ENCODE data around the gene UBAP2. TPM values are rescaled to one million over a fixed set of nuclear protein-coding genes. Genes with fewer than 3 reads are reported as not detected.
"Not testable (repeated sequence)": the region's sequence is repeated elsewhere in the genome, so short reads cannot be mapped to it uniquely, and the experiment has no call there.

Gene UBAP2
- total RNA-seq, 1 experiment from 2014 or later: 56.8 TPM

- Histone ChIP-seq H3K27ac (ENCODE audit: low read length) (no peak overlapping the region), H3K4me2 (ENCODE audit: low read depth, low read length, poor library complexity, severe bottlenecking) (no peak overlapping the region), H3K4me3 (ENCODE audit: low read length) (no peak overlapping the region), H2AFZ (ENCODE audit: low read length) (no peak overlapping the region), H3K9ac (ENCODE audit: low read length) (no peak overlapping the region), H3K79me2 (ENCODE audit: low read length) (peaks cover 92% of the 10 kb centered on the region), H3K4me1 (ENCODE audit: low read length) (no peaks in the 10 kb centered on the region), H3K9me3 (ENCODE audit: low read length) (no peaks in the 10 kb centered on the region), H3K9me2 (replicated peaks; ENCODE audit: insufficient read depth, low read length) (no peaks in the 10 kb centered on the region), H3K27me3 (ENCODE audit: low read length) (no peaks in the 10 kb centered on the region), H3K36me3 (ENCODE audit: insufficient read depth, low read length) (peaks cover 4% of the 10 kb centered on the region; the same call in 1 of the 2 replicates), H4K20me1 (ENCODE audit: insufficient read depth, low read depth, low read length) (peaks cover 4% of the 10 kb centered on the region; the same call in 1 of the 2 replicates)
- DNase-seq: no peak
Measured at GRCh38 chr9:34025062-34025461, 23.6 kb downstream of the UBAP2 start.

DNA sequence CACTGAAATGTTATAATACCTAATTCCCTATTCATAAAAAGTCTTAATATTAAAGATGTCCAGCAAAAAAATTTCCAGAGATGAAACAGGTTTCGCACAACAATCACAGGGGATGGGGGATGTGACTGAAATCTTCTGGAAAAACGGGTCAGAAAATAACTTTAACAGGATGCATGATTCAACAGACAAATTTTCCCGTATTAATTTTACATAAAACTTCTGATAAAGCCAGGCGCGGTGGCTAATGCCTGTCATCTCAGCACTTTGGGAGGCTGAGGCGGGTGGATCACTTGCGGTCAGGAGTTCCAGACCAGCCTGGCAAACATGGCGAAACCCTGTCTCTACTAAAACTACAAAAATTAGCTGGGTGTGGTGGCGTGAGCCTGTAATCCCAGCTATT lies 24.2 kb downstream of the UBAP2 start:
- H3K9ac ChIP-seq (ENCODE audit: low read length); H4K20me1 ChIP-seq (ENCODE audit: insufficient read depth, low read depth, low read length); H3K27me3 ChIP-seq (ENCODE audit: low read length); H3K27ac ChIP-seq (ENCODE audit: low read length); H2AFZ ChIP-seq (ENCODE audit: low read length); H3K9me2 ChIP-seq (replicated peaks; ENCODE audit: insufficient read depth, low read length); H3K9me3 ChIP-seq (ENCODE audit: low read length); H3K4me2 ChIP-seq (ENCODE audit: low read depth, low read length, poor library complexity, severe bottlenecking); DNase-seq; H3K36me3 ChIP-seq (ENCODE audit: insufficient read depth, low read length); H3K4me3 ChIP-seq (ENCODE audit: low read length); H3K4me1 ChIP-seq (ENCODE audit: low read length): not testable (repeated sequence)
- peaks cover 95% of the 10 kb centered on the region for H3K79me2 ChIP-seq (ENCODE audit: low read length)

DNA sequence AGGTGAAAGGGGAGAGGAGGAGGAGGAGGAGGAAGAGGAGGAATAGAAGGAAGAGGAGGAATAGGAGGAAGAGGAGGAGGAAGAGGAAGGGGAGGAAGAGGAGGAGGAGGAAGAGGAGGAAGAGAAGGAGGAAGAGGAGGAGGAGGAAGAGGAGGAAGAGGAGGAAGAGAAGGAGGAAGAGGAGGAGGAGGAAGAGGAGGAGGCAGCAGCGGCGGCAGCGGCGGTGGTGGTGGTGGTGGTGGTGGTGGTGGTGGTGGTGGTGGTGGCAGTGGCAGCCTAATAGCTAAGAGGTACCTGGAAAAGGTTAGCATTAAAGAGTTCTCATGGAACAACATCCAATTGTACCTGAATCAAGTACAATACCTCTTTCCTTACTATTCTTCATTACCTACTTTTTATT lies 32.5 kb downstream of the UBAP2 start:
- no peaks in the 10 kb centered on the region for H3K9me2 ChIP-seq (replicated peaks; ENCODE audit: insufficient read depth, low read length)
- H3K4me3 ChIP-seq (ENCODE audit: low read length): no peak overlapping the region
- H3K4me1 ChIP-seq (ENCODE audit: low read length): no peaks in the 10 kb centered on the region
- peaks cover 52% of the 10 kb centered on the region for H3K79me2 ChIP-seq (ENCODE audit: low read length)
- no peak overlapping the region for H3K4me2 ChIP-seq (ENCODE audit: low read depth, low read length, poor library complexity, severe bottlenecking)
- no peaks in the 10 kb centered on the region for H3K27me3 ChIP-seq (ENCODE audit: low read length)
- H3K36me3 ChIP-seq (ENCODE audit: insufficient read depth, low read length): 0 out of 2 replicates have a peak, but pooled peaks cover 5% of the 10 kb centered on the region
- no peaks in the 10 kb centered on the region for H3K9me3 ChIP-seq (ENCODE audit: low read length)
- no peak overlapping the region for H3K27ac ChIP-seq (ENCODE audit: low read length)
- no peak for DNase-seq
- no peak overlapping the region for H3K9ac ChIP-seq (ENCODE audit: low read length)
- H2AFZ ChIP-seq (ENCODE audit: low read length): no peak overlapping the region
- H4K20me1 ChIP-seq (ENCODE audit: insufficient read depth, low read depth, low read length): peaks cover 7% of the 10 kb centered on the region; the same call in 1 of the 2 replicates

GRCh38 chr9:34010979-34011378 lies 37.7 kb downstream of the UBAP2 start:
- no peak overlapping the region for H2AFZ ChIP-seq (ENCODE audit: low read length)
- no peaks in the 10 kb centered on the region for H3K4me1 ChIP-seq (ENCODE audit: low read length)
- H4K20me1 ChIP-seq (ENCODE audit: insufficient read depth, low read depth, low read length): no peaks in the 10 kb centered on the region
- H3K79me2 ChIP-seq (ENCODE audit: low read length): peaks cover 44% of the 10 kb centered on the region
- no peak overlapping the region for H3K27ac ChIP-seq (ENCODE audit: low read length)
- no peak overlapping the region for H3K4me2 ChIP-seq (ENCODE audit: low read depth, low read length, poor library complexity, severe bottlenecking)
- no peaks in the 10 kb centered on the region; the same call in 1 of the 2 replicates for H3K36me3 ChIP-seq (ENCODE audit: insufficient read depth, low read length)
- H3K9me3 ChIP-seq (ENCODE audit: low read length): no peaks in the 10 kb centered on the region
- H3K27me3 ChIP-seq (ENCODE audit: low read length): no peaks in the 10 kb centered on the region
- H3K9ac ChIP-seq (ENCODE audit: low read length): no peak overlapping the region
- H3K4me3 ChIP-seq (ENCODE audit: low read length): no peak overlapping the region
- H3K9me2 ChIP-seq (replicated peaks; ENCODE audit: insufficient read depth, low read length): no peaks in the 10 kb centered on the region
- DNase-seq: peak; percentile 79

GRCh38 chr9:34001951-34002350 lies 46.7 kb downstream of the UBAP2 start:
- no peak overlapping the region for H3K27ac ChIP-seq (ENCODE audit: low read length)
- peaks cover 63% of the 10 kb centered on the region for H3K79me2 ChIP-seq (ENCODE audit: low read length)
- no peaks in the 10 kb centered on the region for H3K4me1 ChIP-seq (ENCODE audit: low read length)
- H3K9ac ChIP-seq (ENCODE audit: low read length): no peak overlapping the region
- H3K36me3 ChIP-seq (ENCODE audit: insufficient read depth, low read length): peaks cover 25% of the 10 kb centered on the region; the same call in 1 of the 2 replicates
- H4K20me1 ChIP-seq (ENCODE audit: insufficient read depth, low read depth, low read length): no peaks in the 10 kb centered on the region
- H3K9me2 ChIP-seq (replicated peaks; ENCODE audit: insufficient read depth, low read length): no peaks in the 10 kb centered on the region
- H3K9me3 ChIP-seq (ENCODE audit: low read length): no peaks in the 10 kb centered on the region
- no peak for DNase-seq
- H3K4me2 ChIP-seq (ENCODE audit: low read depth, low read length, poor library complexity, severe bottlenecking): no peak overlapping the region
- no peak overlapping the region for H3K4me3 ChIP-seq (ENCODE audit: low read length)
- H2AFZ ChIP-seq (ENCODE audit: low read length): no peak overlapping the region
- no peaks in the 10 kb centered on the region for H3K27me3 ChIP-seq (ENCODE audit: low read length)

- Histone ChIP-seq H2AFZ (ENCODE audit: low read length) (no peak overlapping the region), H3K9me3 (ENCODE audit: low read length) (no peaks in the 10 kb centered on the region), H4K20me1 (ENCODE audit: insufficient read depth, low read depth, low read length) (no peaks in the 10 kb centered on the region), H3K4me2 (ENCODE audit: low read depth, low read length, poor library complexity, severe bottlenecking) (no peak overlapping the region), H3K36me3 (ENCODE audit: insufficient read depth, low read length) (peaks cover 31% of the 10 kb centered on the region), H3K27ac (ENCODE audit: low read length) (no peak overlapping the region), H3K79me2 (ENCODE audit: low read length) (peaks cover 61% of the 10 kb centered on the region), H3K4me1 (ENCODE audit: low read length) (no peaks in the 10 kb centered on the region), H3K4me3 (ENCODE audit: low read length) (no peak overlapping the region), H3K9me2 (replicated peaks; ENCODE audit: insufficient read depth, low read length) (no peaks in the 10 kb centered on the region), H3K9ac (ENCODE audit: low read length) (no peak overlapping the region), H3K27me3 (ENCODE audit: low read length) (no peaks in the 10 kb centered on the region)
- no peak for DNase-seq
Measured at GRCh38 chr9:34001298-34001697, 47.4 kb downstream of the UBAP2 start.

- Histone ChIP-seq H4K20me1 (ENCODE audit: insufficient read depth, low read depth, low read length) (no peaks in the 10 kb centered on the region), H3K36me3 (ENCODE audit: insufficient read depth, low read length) (peaks cover 44% of the 10 kb centered on the region), H3K79me2 (ENCODE audit: low read length) (peaks cover 62% of the 10 kb centered on the region)
Measured at GRCh38 chr9:33995449-33995848, 53.2 kb downstream of the UBAP2 start.

DNA sequence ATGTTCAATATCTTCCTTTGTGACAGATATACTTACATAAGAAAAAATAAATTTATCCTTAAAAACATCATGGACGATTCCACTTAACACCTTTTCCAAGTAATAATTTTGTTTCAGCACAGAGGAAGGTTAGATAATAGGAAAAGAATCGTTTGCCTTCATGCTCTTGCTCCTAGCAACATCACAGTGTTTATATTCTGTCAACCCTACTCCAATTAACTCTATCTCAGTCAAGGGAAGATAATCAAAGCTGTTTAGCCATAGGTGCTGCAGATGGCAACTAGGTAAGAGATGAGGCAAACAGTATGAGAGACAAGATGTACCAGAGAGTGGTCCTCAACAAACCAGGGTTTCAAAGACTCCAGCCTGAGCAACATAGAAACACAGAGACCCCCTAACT lies 55.6 kb downstream of the UBAP2 start:
- Histone ChIP-seq H3K27me3 (ENCODE audit: low read length) (no peaks in the 10 kb centered on the region), H3K79me2 (ENCODE audit: low read length) (peaks cover 66% of the 10 kb centered on the region), H3K9me3 (ENCODE audit: low read length) (no peaks in the 10 kb centered on the region), H4K20me1 (ENCODE audit: insufficient read depth, low read depth, low read length) (no peaks in the 10 kb centered on the region; the same call in 1 of the 2 replicates), H3K4me2 (ENCODE audit: low read depth, low read length, poor library complexity, severe bottlenecking) (no peak overlapping the region), H3K4me1 (ENCODE audit: low read length) (peaks cover 8% of the 10 kb centered on the region), H3K36me3 (ENCODE audit: insufficient read depth, low read length) (peaks cover 49% of the 10 kb centered on the region), H3K9ac (ENCODE audit: low read length) (no peak overlapping the region), H3K27ac (ENCODE audit: low read length) (no peak overlapping the region), H2AFZ (ENCODE audit: low read length) (no peak overlapping the region), H3K9me2 (replicated peaks; ENCODE audit: insufficient read depth, low read length) (no peaks in the 10 kb centered on the region), H3K4me3 (ENCODE audit: low read length) (no peak overlapping the region)
- DNase-seq: no peak

More at GRCh38 chr9:33995449-33995848, 53.2 kb downstream of the UBAP2 start:
- DNase-seq: no peak
- H2AFZ ChIP-seq (ENCODE audit: low read length): no peak overlapping the region
- H3K9ac ChIP-seq (ENCODE audit: low read length): no peak overlapping the region
- H3K27me3 ChIP-seq (ENCODE audit: low read length): no peaks in the 10 kb centered on the region
- H3K9me3 ChIP-seq (ENCODE audit: low read length): no peaks in the 10 kb centered on the region
- H3K4me1 ChIP-seq (ENCODE audit: low read length): no peaks in the 10 kb centered on the region
- no peak overlapping the region for H3K4me2 ChIP-seq (ENCODE audit: low read depth, low read length, poor library complexity, severe bottlenecking)
- no peaks in the 10 kb centered on the region for H3K9me2 ChIP-seq (replicated peaks; ENCODE audit: insufficient read depth, low read length)
- no peak overlapping the region for H3K27ac ChIP-seq (ENCODE audit: low read length)
- H3K4me3 ChIP-seq (ENCODE audit: low read length): no peak overlapping the region

GRCh38 chr9:33992632-33993031 lies 56.1 kb downstream of the UBAP2 start:
- peaks cover 8% of the 10 kb centered on the region for H3K4me1 ChIP-seq (ENCODE audit: low read length)
- H3K4me3 ChIP-seq (ENCODE audit: low read length): no peak overlapping the region
- peaks cover 65% of the 10 kb centered on the region for H3K79me2 ChIP-seq (ENCODE audit: low read length)
- no peaks in the 10 kb centered on the region for H3K27me3 ChIP-seq (ENCODE audit: low read length)
- no peaks in the 10 kb centered on the region; the same call in 1 of the 2 replicates for H4K20me1 ChIP-seq (ENCODE audit: insufficient read depth, low read depth, low read length)
- H3K9me3 ChIP-seq (ENCODE audit: low read length): no peaks in the 10 kb centered on the region
- H2AFZ ChIP-seq (ENCODE audit: low read length): no peak overlapping the region
- no peak overlapping the region for H3K9ac ChIP-seq (ENCODE audit: low read length)
- no peaks in the 10 kb centered on the region for H3K9me2 ChIP-seq (replicated peaks; ENCODE audit: insufficient read depth, low read length)
- DNase-seq: no peak
- peaks cover 47% of the 10 kb centered on the region for H3K36me3 ChIP-seq (ENCODE audit: insufficient read depth, low read length)
- no peak overlapping the region for H3K4me2 ChIP-seq (ENCODE audit: low read depth, low read length, poor library complexity, severe bottlenecking)
- no peak overlapping the region for H3K27ac ChIP-seq (ENCODE audit: low read length)

Data from Karpas-422 (cell line).